K562 (cell line): ENCODE results near the gene PARP15.

ENCODE experiments used
- CTCF ChIP-seq, 3 experiments: IDR thresholded peaks in 2 of 3; conservative IDR thresholded peaks in 1 of 3; 2 replicates each; pipeline ENCODE4 v1.5.1; 2011 to 2012; ENCODE audit warnings: low read length in 3 of 3, mild to moderate bottlenecking in 3 of 3, control low read depth in 2 of 3, improper control_type of control experiment in 1 of 3, inconsistent platforms in 1 of 3, low read depth in 1 of 3, mixed read lengths in 1 of 3, moderate library complexity in 1 of 3; ENCODE audit not compliant: insufficient read depth in 2 of 3
- FOSL1 ChIP-seq: fragments of 200-800 bp; sonication (Bioruptor generic); conservative IDR thresholded peaks from 2 replicates; pipeline ENCODE4 v1.6.1; 2016; ENCODE audit warnings: missing genetic modification characterization, missing compliant biosample characterization
- ZNF175 ChIP-seq: fragments of 200-800 bp; sonication (Bioruptor generic); IDR thresholded peaks from 2 replicates; pipeline ENCODE4 v1.6.1; 2016; ENCODE audit warnings: low read depth, mild to moderate bottlenecking, missing genetic modification characterization, missing compliant biosample characterization

GRCh38 chr3:122602011-122602710 is 24.7 kb downstream of the PARP15 start:
- no peak for TF ChIP-seq FOSL1
- no peak for TF ChIP-seq ZNF175 (CRISPR knock-in tag)
- no peak for TF ChIP-seq CTCF (IDR thresholded peaks at IDR 0.05 in 2 of 3, conservative IDR thresholded peaks at IDR 0.05 in 1 of 3; ENCODE audit: insufficient read depth in 2 of 3, low read depth in 1 of 3, low read length in 3 of 3)
